HFF-Myc (cell line): ENCODE data around the gene ATP10A.

Experiments used
- DNase-seq: peaks from one replicate; pipeline ENCODE4 v3.0.0-alpha.2; 2011; ENCODE audit warnings: low read depth; ENCODE audit errors: extremely low read depth
- H3K4me3 ChIP-seq: replicated peaks from 2 replicates; pipeline ENCODE4 v1.5.1; 2011; ENCODE audit warnings: low read depth, mild to moderate bottlenecking, control low read depth, low read length
- CTCF ChIP-seq: IDR thresholded peaks from 2 replicates; pipeline ENCODE4 v1.5.1; 2012; ENCODE audit warnings: mild to moderate bottlenecking, low read depth, low read length, control low read depth; ENCODE audit errors: missing control alignments

ATP10A gene

GRCh38 chr15:25706176-25706955, 156.8 kb downstream of the ATP10A start:
- DNase-seq, result no peak
- no peak for TF ChIP-seq CTCF
- H3K4me3 ChIP-seq, result no peak overlapping the region

GRCh38 chr15:25705433-25706115, 157.6 kb downstream of the ATP10A start:
- no peak for DNase-seq
- no peak overlapping the region for H3K4me3 ChIP-seq
- no peak for TF ChIP-seq CTCF

- no peak for DNase-seq
- no peak for TF ChIP-seq CTCF
- no peak overlapping the region for H3K4me3 ChIP-seq
Observed at GRCh38 chr15:25703726-25704125, 159.4 kb downstream of the ATP10A start.

GRCh38 chr15:25701721-25702465, 161.2 kb downstream of the ATP10A start:
- no peak for TF ChIP-seq CTCF
- H3K4me3 ChIP-seq, result no peak overlapping the region
- no peak for DNase-seq

- no peak overlapping the region for H3K4me3 ChIP-seq
- DNase-seq, result no peak
- TF ChIP-seq CTCF, result no peak
Observed at GRCh38 chr15:25700916-25701315, 162.2 kb downstream of the ATP10A start.

- no peak for DNase-seq
- H3K4me3 ChIP-seq, result no peak overlapping the region
- no peak for TF ChIP-seq CTCF
Observed at GRCh38 chr15:25697586-25697985, 165.5 kb downstream of the ATP10A start.
